Astrocyte (in vitro differentiated cells and primary cell): ENCODE results near the gene OSBPL9. TPM values are rescaled to one million over a fixed set of nuclear protein-coding genes. Genes with fewer than 3 reads are reported as not detected.

ENCODE experiments used
- DNase-seq: peaks from one replicate; pipeline ENCODE4 v3.0.0-alpha.2; 2010; ENCODE audit warnings: low read depth
- FAIRE-seq: peaks from 2 replicates; lab custom pipeline; 2011; peaks lifted over from hg19 to GRCh38; lab: Jason Lieb, UNC
- H2AFZ ChIP-seq: 2 replicates; pipeline ENCODE4 v1.6.0; 2012; ENCODE audit warnings: low read depth, low read length, inconsistent platforms
- H3K27ac ChIP-seq: 2 replicates; pipeline ENCODE4 v1.5.1; 2011; ENCODE audit warnings: low read depth, low read length, inconsistent platforms
- H3K27me3 ChIP-seq: 2 replicates; pipeline ENCODE4 v1.6.0; 2011; ENCODE audit warnings: low read length, inconsistent platforms; ENCODE audit not compliant: insufficient read depth
- H3K36me3 ChIP-seq: 2 replicates; pipeline ENCODE4 v1.5.1; 2011; ENCODE audit warnings: low read length, inconsistent platforms; ENCODE audit not compliant: insufficient read depth
- H3K4me1 ChIP-seq: 2 replicates; pipeline ENCODE4 v1.5.1; 2011; ENCODE audit warnings: low read length, inconsistent platforms; ENCODE audit not compliant: insufficient read depth
- H3K4me2 ChIP-seq: 2 replicates; pipeline ENCODE4 v1.6.0; 2012; ENCODE audit warnings: low read length, inconsistent platforms
- H3K4me3 ChIP-seq: 2 replicates; pipeline ENCODE4 v1.5.1; 2011; ENCODE audit warnings: low read depth, mild to moderate bottlenecking, low read length, inconsistent platforms; ENCODE audit not compliant: insufficient read depth
- H3K79me2 ChIP-seq: 2 replicates; pipeline ENCODE4 v1.6.0; 2012; ENCODE audit warnings: mild to moderate bottlenecking, low read length, inconsistent platforms; ENCODE audit not compliant: insufficient read depth
- H3K9ac ChIP-seq: 2 replicates; pipeline ENCODE4 v1.6.0; 2012; ENCODE audit warnings: mild to moderate bottlenecking, low read length, inconsistent platforms
- H3K9me3 ChIP-seq: 2 replicates; pipeline ENCODE4 v1.5.1; 2012; ENCODE audit warnings: low read depth, mild to moderate bottlenecking, low read length, inconsistent platforms; ENCODE audit not compliant: insufficient read depth
- H4K20me1 ChIP-seq: 2 replicates; pipeline ENCODE4 v1.6.0; 2012; ENCODE audit warnings: low read length, inconsistent platforms; ENCODE audit not compliant: insufficient read depth
- H3K27ac Mint-ChIP-seq: one replicate; pipeline ENCODE4 v1.8.0; 2021; ENCODE audit warnings: mild to moderate bottlenecking, mixed read lengths; ENCODE audit not compliant: unreplicated experiment
- H3K27me3 Mint-ChIP-seq: one replicate; pipeline ENCODE4 v1.8.0; 2021; ENCODE audit warnings: low read depth, mixed read lengths; ENCODE audit not compliant: unreplicated experiment
- H3K36me3 Mint-ChIP-seq: one replicate; pipeline ENCODE4 v1.8.0; 2021; ENCODE audit warnings: low read depth, mixed read lengths; ENCODE audit not compliant: unreplicated experiment
- H3K4me1 Mint-ChIP-seq: one replicate; pipeline ENCODE4 v1.8.0; 2021; ENCODE audit warnings: low read depth, mixed read lengths; ENCODE audit not compliant: unreplicated experiment
- H3K4me3 Mint-ChIP-seq: one replicate; pipeline ENCODE4 v1.8.0; 2021; ENCODE audit warnings: mild to moderate bottlenecking, moderate library complexity, mixed read lengths; ENCODE audit not compliant: unreplicated experiment
- H3K9me3 Mint-ChIP-seq: one replicate; pipeline ENCODE4 v1.8.0; 2021; ENCODE audit warnings: mild to moderate bottlenecking, mixed read lengths; ENCODE audit not compliant: unreplicated experiment
- EZH2 ChIP-seq: IDR thresholded peaks from 2 replicates; pipeline ENCODE4 v1.6.1; 2012; ENCODE audit warnings: mild to moderate bottlenecking, low read length, inconsistent platforms; ENCODE audit not compliant: insufficient read depth
- total RNA-seq: library from RNA; stranded (reverse); gene quantifications from 2 replicates; pipeline ENCODE4 v1.2.1, GENCODE V29; 2021
- TF ChIP-seq, protein P1 (sequence below): IDR thresholded peaks from 2 replicates; pipeline ENCODE4 v1.5.1; 2011; ENCODE audit warnings: low read depth, mild to moderate bottlenecking, inconsistent platforms, low read length, moderate library complexity; ENCODE audit not compliant: insufficient read depth

The OSBPL9 gene
- total RNA-seq, 1 donor from 2014 or later = 117 TPM

DNA sequence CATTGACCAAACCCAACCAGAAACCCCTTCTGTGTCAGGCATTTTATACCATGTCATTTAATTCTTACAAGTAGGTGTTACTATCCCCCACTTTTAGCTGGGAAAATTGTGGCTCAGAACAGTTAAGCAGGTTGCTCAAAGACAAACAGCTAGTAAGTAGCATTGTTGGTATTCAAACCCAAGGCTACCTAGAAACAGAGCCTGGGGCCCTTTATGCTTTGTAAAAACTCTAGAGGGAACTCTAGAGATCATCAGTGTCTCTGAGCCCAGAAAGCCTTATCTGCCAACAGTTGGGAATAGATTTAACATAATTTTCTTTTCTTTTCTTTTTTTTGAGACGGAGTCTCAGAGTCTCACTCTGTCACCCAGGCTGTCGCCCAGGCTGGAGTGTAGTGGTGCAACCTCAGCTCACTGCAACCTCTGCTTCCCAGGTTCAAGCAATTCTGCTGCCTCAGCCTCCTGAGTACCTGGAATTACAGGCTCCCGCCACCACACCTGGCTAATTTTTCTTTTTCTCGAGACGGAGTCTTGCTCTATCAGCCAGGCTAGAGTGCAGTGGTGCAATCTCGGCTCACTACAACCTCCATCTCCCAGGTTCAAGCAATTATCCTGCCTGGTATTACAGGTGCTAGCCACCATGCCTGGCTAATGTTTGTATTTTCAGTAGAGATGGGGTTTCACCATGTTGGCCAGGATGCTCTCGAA lies 48.5 kb upstream of the OSBPL9 start:
- Histone ChIP-seq H3K9me3 (no peaks in the 10 kb centered on the region), H2AFZ (no peak overlapping the region), H3K4me2 (peak overlapping the region; percentile 3), H3K4me3 (no peak overlapping the region), H3K4me1 (peaks cover 29% of the 10 kb centered on the region), H3K36me3 (no peaks in the 10 kb centered on the region), H4K20me1 (no peaks in the 10 kb centered on the region), H3K27me3 (no peaks in the 10 kb centered on the region), H3K9ac (no peak overlapping the region), H3K79me2 (no peaks in the 10 kb centered on the region), H3K27ac (no peak overlapping the region)
- H3K4me1 Mint-ChIP-seq = peaks cover 40% of the 10 kb centered on the region
- no peaks in the 10 kb centered on the region for H3K27me3 Mint-ChIP-seq
- FAIRE-seq = no peak
- H3K36me3 Mint-ChIP-seq = no peaks in the 10 kb centered on the region
- no peak for TF ChIP-seq EZH2
- TF ChIP-seq, protein P1, sequence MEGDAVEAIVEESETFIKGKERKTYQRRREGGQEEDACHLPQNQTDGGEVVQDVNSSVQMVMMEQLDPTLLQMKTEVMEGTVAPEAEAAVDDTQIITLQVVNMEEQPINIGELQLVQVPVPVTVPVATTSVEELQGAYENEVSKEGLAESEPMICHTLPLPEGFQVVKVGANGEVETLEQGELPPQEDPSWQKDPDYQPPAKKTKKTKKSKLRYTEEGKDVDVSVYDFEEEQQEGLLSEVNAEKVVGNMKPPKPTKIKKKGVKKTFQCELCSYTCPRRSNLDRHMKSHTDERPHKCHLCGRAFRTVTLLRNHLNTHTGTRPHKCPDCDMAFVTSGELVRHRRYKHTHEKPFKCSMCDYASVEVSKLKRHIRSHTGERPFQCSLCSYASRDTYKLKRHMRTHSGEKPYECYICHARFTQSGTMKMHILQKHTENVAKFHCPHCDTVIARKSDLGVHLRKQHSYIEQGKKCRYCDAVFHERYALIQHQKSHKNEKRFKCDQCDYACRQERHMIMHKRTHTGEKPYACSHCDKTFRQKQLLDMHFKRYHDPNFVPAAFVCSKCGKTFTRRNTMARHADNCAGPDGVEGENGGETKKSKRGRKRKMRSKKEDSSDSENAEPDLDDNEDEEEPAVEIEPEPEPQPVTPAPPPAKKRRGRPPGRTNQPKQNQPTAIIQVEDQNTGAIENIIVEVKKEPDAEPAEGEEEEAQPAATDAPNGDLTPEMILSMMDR = no peak
- DNase-seq = no peak
- peak overlapping the region; percentile 86 for H3K27ac Mint-ChIP-seq
- H3K4me3 Mint-ChIP-seq = no peak overlapping the region
- no peaks in the 10 kb centered on the region for H3K9me3 Mint-ChIP-seq

DNA sequence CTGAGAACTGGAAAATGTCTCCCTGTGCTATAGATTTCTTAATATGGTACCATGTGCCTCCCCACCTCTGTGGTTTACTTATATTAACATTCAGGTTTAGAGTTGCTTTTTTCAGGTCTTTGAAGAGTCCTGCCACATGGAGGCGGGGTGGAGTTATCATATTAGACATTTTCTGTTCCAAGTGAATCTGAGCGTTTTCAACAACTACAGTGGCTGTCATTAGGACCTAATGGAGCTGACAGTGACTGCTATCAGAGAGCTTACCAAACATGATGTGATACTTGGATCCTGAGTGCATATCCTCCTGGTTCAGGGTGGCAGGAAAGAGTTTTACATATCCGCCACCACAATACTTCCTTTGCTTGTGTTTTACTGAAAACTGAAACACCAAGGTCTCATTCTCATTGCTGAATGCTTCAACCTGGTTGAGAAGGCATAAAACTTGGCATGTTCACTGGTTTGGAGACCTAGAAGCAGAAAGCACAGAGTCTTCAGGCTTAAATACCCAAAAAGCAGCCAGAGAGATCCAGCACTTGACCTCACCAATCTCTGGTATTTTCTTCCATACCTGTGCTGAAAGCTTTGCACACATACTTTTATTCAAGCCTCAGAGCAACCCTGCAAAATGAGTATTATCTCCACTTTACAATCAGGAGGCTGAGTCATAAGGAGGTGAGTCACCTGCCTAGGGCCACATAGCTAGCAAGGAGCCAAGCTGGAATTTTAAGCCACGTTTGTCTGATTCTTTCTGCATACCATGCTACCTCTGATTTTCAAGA lies 47.4 kb upstream of the OSBPL9 start:
- no peaks in the 10 kb centered on the region for H3K27me3 ChIP-seq
- peak overlapping the region; percentile 33 for H3K27ac ChIP-seq
- peak overlapping the region; percentile 54 for H3K4me2 ChIP-seq
- TF ChIP-seq, protein P1 = no peak
- no peak for TF ChIP-seq EZH2
- H3K36me3 Mint-ChIP-seq = no peaks in the 10 kb centered on the region
- no peaks in the 10 kb centered on the region for H3K36me3 ChIP-seq
- peak overlapping the region; percentile 35 for H3K4me3 Mint-ChIP-seq
- H3K79me2 ChIP-seq = no peaks in the 10 kb centered on the region
- H3K4me1 Mint-ChIP-seq = peaks cover 37% of the 10 kb centered on the region
- FAIRE-seq = peak; percentile 50
- no peak overlapping the region for H3K4me3 ChIP-seq
- H3K9me3 Mint-ChIP-seq = no peaks in the 10 kb centered on the region
- peak; percentile 86 for DNase-seq
- no peaks in the 10 kb centered on the region for H3K27me3 Mint-ChIP-seq
- H3K9ac ChIP-seq = no peak overlapping the region
- H2AFZ ChIP-seq = no peak overlapping the region
- H3K4me1 ChIP-seq = peaks cover 29% of the 10 kb centered on the region
- H4K20me1 ChIP-seq = no peaks in the 10 kb centered on the region
- peak overlapping the region; percentile 86 for H3K27ac Mint-ChIP-seq
- H3K9me3 ChIP-seq = no peaks in the 10 kb centered on the region
